ENCODE results near the gene PTPRD.

DNA sequence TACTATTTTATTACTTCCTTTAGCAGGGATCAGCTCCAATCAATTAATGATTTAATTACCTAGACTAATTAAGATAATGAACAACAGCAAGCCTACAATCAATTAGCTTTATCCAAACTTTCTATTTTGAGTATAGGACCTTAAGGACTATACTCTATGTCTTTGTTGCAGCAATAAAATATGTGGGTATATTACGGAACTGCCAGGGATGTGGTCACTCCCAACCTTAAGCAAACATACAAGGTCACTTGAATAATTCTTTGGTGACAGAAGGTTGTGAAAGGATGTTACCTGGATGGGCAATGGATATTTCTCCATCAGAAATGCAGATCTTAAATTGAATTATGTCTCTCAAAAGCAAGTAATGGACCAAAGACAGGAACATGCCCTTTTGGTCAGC lies 1905.8 kb downstream of the PTPRD start:
- TF ChIP-seq, protein P1, sequence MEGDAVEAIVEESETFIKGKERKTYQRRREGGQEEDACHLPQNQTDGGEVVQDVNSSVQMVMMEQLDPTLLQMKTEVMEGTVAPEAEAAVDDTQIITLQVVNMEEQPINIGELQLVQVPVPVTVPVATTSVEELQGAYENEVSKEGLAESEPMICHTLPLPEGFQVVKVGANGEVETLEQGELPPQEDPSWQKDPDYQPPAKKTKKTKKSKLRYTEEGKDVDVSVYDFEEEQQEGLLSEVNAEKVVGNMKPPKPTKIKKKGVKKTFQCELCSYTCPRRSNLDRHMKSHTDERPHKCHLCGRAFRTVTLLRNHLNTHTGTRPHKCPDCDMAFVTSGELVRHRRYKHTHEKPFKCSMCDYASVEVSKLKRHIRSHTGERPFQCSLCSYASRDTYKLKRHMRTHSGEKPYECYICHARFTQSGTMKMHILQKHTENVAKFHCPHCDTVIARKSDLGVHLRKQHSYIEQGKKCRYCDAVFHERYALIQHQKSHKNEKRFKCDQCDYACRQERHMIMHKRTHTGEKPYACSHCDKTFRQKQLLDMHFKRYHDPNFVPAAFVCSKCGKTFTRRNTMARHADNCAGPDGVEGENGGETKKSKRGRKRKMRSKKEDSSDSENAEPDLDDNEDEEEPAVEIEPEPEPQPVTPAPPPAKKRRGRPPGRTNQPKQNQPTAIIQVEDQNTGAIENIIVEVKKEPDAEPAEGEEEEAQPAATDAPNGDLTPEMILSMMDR (IDR thresholded peaks at IDR 0.05): no peak
- TF ChIP-seq POLR2A (IDR thresholded peaks at IDR 0.05): no peak

All from Peyer's patch (tissue), 4 donors.